Measurements from ENCODE around the gene HK1. TPM values are rescaled to one million over a fixed set of nuclear protein-coding genes. Genes with fewer than 3 reads are reported as not detected.

HK1 gene
- total RNA-seq, 4 donors from 2014 or later, result 130 to 189 (median 142) TPM

GRCh38 chr10:69348816-69349541, 70.7 kb downstream of the HK1 start:
- WGBS, 2 donors, result 25 to 33% methylated on average over 7 to 8 of the region's 10 CpGs
- intact Hi-C loops (cut with DNase I), result no loop called here
- Histone ChIP-seq H3K27me3 (no peaks in the 10 kb centered on the region), H3K4me3 (no peak overlapping the region), H3K4me1 (peaks cover 38 to 74% (median 38%) of the 10 kb centered on the region in 3 donors), H3K9me3 (no peaks in the 10 kb centered on the region), H3K27ac (peak overlapping the region; percentile 80 to 90 (median 85)), H3K36me3 (peaks cover 3 to 86% (median 7%) of the 10 kb centered on the region in 3 donors)
- no peak for DNase-seq
- TF ChIP-seq CTCF (IDR thresholded peaks at IDR 0.05) (no peak), POLR2A (IDR thresholded peaks at IDR 0.05) (no peak)

GRCh38 chr10:69349542-69349888, 71.2 kb downstream of the HK1 start:
- intact Hi-C loops (cut with DNase I), result no loop called here
- WGBS, 2 donors, result 38 to 44% methylated on average over 3 of the region's 3 CpGs

GRCh38 chr10:69351589-69351988, 73.3 kb downstream of the HK1 start:
- 87% methylated on average over 4 of the region's 4 CpGs for WGBS, 2 donors
- H3K27ac ChIP-seq, result peak overlapping the region in 1 of 4 donors; percentile 25
- H3K4me1 ChIP-seq, result peaks cover 18 to 48% (median 22%) of the 10 kb centered on the region in 3 donors
- TF ChIP-seq CTCF (IDR thresholded peaks at IDR 0.05) (no peak), POLR2A (IDR thresholded peaks at IDR 0.05) (no peak)
- DNase-seq, result no peak
- no peaks in the 10 kb centered on the region for H3K27me3 ChIP-seq
- H3K4me3 ChIP-seq, result no peak overlapping the region
- no peaks in the 10 kb centered on the region for H3K9me3 ChIP-seq
- peaks cover 0 to 86% (median 0%) of the 10 kb centered on the region in 3 donors for H3K36me3 ChIP-seq
- intact Hi-C loops (cut with DNase I), result no loop called here

More at GRCh38 chr10:69349542-69349888, 71.2 kb downstream of the HK1 start:
- Histone ChIP-seq H3K9me3 (no peaks in the 10 kb centered on the region), H3K4me3 (no peak overlapping the region), H3K4me1 (peaks cover 32 to 68% (median 37%) of the 10 kb centered on the region in 3 donors), H3K27ac (peak overlapping the region; percentile 80 to 90 (median 85)), H3K36me3 (peaks cover 0 to 86% (median 4%) of the 10 kb centered on the region in 3 donors), H3K27me3 (no peaks in the 10 kb centered on the region)
- no peak for DNase-seq
- TF ChIP-seq POLR2A (IDR thresholded peaks at IDR 0.05) (no peak), CTCF (IDR thresholded peaks at IDR 0.05) (no peak)

GRCh38 chr10:69352569-69353264, 74.4 kb downstream of the HK1 start:
- no peaks in the 10 kb centered on the region for H3K27me3 ChIP-seq
- no peak for DNase-seq
- 93 to 96% methylated on average over 2 to 4 of the region's 4 CpGs for WGBS, 2 donors
- peaks cover 0 to 81% (median 0%) of the 10 kb centered on the region in 3 donors for H3K36me3 ChIP-seq
- H3K4me3 ChIP-seq, result no peak overlapping the region
- peaks cover 12 to 38% (median 19%) of the 10 kb centered on the region in 3 donors for H3K4me1 ChIP-seq
- no peaks in the 10 kb centered on the region for H3K9me3 ChIP-seq
- H3K27ac ChIP-seq, result peak overlapping the region in 1 of 4 donors; percentile 25
- intact Hi-C loops (cut with DNase I), result no loop called here
- TF ChIP-seq CTCF (IDR thresholded peaks at IDR 0.05), result no peak
- TF ChIP-seq POLR2A (IDR thresholded peaks at IDR 0.05), result no peak
